Left lobe of liver (tissue), 2 donors: Measurements from ENCODE around the gene GPC3. TPM values are rescaled to one million over a fixed set of nuclear protein-coding genes. Genes with fewer than 3 reads are reported as not detected.

Source experiments
- ATAC-seq: fragments of 200-7000 bp; cut with Tn5 transposase; one replicate; pipeline ENCODE4 v1.9.1; 2020; ENCODE audit warnings: mild to moderate bottlenecking, moderate library complexity
- DNase-seq: peaks from one replicate; pipeline ENCODE4 v3.0.0-alpha.2; 2020; ENCODE audit warnings: low spot score
- total RNA-seq: library from RNA; stranded (reverse); gene quantifications from one replicate; pipeline ENCODE4 v1.2.1, GENCODE V29; 2021
- donor health status: DM: no; HTN: no; CAD: no; lungs with moderate emphysema.
- donor health status: DM: no; HTN: yes; CAD: no.

Gene GPC3
- total RNA-seq, 1 donor from 2014 or later: 1.1 TPM

DNA sequence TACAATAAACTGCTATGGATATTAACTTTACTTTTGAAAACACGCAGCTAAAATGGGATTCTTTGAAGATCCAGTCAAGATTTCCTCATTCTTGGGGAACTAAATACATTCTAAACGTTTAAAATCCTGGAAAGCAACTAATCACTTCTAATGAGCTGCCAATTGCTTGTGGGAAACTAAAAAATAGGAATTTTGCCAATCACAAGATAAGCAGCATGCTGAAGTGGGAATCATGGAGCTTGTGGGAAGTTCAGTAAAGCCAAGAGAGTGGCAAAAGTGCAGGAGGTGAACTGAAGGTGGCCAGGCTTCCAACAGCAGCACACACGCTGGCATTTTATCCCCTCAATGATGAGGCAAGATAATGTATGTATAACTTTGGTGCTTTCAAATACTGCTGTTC, 133.0 kb downstream of the GPC3 start:
- ATAC-seq (no peak), DNase-seq (no peak)

DNA sequence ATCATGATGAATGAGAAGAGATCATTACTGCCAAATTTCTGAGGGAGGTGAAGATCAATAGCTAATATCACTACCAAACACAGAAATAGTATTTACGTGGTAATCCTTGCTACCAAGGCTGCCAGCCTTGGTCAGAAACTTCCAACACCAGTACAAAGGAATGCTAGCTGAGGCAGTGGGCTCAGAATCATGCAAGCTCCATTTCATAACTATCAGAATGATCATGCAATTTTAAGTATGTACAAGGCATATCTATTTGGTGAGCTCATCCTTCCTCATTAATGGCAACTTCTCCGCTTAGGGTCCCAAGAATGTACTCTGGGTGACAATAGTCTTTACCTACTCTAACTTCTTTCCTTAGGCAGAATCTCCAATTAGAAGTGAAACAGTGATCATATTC, 135.0 kb downstream of the GPC3 start:
- ATAC-seq (no peak), DNase-seq (no peak)

DNA sequence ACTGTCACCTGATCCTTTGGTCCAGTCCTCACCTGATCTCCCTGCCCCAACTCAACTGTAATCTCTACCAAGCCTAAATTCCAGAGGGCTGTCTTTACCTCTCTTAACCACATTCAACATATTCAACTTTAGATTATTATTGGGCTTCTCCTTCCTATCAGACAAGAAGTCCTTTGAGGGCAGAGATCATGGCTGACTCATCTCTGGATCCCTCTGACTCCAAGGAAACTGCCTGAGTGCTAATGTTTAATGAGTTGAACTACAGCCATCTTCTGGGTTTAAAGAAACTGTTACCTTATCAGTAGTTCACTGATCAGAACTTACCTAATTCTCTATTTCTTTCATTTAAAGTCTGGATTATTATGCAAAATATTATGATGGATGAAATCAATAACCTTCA, 135.7 kb downstream of the GPC3 start:
- no peak for ATAC-seq
- DNase-seq: no peak

DNA sequence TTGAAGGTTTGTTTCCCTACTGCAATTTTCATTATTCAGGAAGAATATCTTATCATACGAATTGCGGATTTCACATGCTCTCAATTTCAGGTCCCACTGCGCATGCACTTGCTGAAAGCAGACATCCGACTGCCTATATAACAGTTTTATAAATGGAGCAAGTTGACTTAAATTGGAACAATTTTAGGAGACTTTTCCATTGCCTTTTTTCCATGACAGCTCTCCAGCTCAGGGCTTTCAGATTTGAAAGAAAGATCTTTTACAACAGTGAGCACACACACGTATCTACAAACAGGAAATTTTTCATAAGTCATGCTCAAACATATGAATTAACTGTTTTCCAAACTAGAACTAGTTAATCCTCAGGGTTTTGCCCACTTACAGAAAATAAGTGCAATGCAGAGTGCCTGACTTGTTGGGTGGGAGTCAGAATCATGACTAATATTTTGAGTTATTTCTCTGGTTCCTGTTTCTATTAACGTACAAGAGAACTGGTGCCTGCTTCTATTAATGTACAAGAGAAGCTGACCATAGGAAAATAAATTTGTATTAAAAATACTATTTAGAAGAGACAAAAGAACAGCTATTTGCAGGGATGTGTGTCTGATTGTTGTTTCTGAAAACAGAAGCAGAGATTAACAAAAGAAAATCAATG, 137.9 kb downstream of the GPC3 start:
- ATAC-seq: no peak
- no peak for DNase-seq

DNA sequence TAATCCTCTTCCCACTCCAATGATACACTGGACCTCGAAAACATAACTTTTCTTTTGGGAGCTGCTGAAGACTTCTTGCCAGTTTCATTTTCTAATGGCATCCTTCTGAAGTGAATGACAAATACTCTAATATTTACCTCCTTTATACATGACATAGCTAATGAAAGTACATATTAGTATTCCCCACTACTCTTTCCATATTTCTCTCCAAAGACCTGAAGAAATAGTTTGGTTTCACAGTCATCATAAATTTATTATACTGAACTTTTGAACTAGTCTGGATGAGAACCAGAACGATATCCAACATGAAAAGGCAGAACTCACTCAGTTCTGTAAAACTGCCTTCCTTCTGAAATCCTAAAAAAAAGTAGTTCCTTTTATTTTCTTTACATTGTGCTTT, 139.1 kb downstream of the GPC3 start:
- DNase-seq (no peak), ATAC-seq (no peak)

DNA sequence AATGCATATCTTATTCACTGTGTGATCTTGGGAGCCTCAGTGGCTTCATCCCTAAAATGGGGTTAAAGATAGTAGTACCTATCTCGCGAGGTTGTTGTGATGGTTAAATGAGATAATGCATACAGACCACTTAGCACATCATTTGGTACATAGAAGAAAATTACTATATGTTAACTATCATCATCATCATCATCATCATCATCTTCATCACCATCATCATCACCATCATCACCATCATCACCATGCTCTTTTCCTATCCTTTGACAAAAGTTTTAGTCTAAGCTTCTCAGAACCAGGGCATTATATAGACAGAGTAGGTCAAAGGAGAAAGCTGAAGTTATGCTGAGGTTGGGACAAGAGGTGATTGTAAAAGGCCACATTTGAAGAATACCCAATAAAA, 145.0 kb downstream of the GPC3 start:
- no peak for DNase-seq
- no peak for ATAC-seq

DNA sequence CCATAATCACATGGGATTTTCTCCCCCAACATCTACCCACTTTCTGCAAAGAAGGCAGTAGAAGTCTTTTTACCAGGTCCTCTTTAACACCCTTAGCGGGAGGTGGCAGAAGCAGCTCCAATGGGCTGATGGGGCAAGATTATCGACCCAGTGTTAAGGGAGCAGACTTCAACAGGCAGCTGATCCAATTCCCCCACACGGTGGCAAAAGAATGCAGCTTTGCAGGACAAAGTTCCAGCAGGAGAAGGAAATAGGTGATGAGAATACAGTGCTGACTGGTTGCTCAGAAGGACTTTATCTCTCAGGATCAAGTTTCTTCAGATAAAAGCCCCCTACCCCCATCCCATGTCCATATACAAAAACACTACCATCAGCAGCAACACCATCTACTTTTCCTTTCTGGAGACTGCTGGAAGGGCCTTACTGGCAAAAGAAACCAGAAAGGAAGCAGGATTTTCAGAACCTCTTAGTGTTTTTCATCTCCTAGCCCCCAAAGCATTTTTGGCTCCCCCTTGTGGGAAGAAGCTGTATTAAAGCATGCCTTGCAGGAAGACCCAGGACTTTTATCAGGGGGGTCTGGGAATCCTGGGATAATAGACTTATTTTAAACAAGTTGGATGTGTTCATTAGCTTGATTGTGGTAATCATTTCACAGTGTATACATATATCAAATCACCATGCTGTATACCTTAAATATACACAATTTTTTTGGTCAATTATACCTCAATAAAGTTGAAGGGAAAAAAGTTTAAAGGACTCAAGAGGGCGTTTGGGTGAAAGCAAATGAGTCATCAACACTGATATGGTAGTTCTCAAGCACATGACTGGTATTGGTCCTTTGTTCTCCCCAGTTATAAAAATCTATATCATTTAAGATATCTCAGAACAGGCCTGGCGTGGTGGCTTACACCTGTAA, 146.4 kb downstream of the GPC3 start:
- ATAC-seq: no peak
- no peak for DNase-seq

DNA sequence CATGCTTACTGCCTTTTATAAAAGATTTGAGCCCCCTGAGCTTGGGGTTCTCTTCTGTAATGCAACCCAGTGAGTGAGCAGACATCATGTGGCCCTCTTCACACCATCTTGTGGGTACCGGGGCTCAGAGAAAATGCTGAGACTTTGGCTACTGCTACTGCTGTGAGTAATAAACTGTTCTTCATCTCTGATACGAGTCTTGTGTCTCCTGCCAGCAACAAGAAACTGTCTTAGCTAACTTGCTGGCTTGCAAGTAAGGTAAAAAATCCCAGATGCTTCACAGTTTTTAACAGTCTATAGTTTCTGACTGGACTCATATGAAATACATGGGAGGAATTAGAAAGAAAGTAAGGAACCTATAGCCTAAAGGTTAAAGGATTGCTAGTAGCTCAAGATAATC, 148.3 kb downstream of the GPC3 start:
- DNase-seq: no peak

DNA sequence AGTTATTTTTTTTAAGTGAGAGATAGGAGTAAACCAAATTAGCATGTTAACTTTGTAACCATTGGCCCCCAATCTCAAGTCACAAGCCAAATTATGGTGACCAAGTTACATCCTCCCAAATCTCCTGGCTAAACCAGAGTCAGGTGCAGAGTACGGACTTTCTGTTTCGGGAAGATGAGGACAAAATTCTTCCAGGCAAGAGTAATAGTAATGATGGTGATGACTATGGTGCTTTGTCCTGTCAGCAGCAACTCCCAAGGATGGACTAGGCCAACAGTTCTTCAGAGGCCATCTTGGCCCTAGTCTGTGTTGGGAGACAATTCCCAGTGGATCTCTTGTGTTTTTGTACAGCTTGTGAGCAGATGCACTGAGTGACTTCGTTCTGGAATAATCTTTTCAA, 148.8 kb downstream of the GPC3 start:
- DNase-seq: no peak
- no peak for ATAC-seq

More for the DNA sequence above, 148.3 kb downstream of the GPC3 start:
- ATAC-seq: no peak

DNA sequence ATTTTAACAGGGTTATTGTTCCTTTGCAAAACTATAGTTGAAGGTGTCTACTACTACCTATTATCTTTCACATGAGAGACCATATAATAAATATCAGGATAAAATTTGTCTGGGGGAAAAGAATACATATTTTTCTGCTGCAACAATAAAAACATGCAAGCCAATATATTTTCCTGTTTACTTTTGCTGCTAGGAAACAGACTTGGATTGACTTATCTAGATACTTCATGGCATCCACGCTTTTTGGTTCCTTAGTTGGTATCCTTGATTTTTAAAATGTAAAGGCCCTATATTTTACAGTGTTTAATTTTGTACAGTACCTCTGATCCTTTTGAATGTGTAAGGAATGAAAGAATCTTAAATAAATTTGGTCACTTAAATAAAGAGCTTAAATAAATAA, 150.6 kb downstream of the GPC3 start:
- DNase-seq: no peak
- no peak for ATAC-seq

DNA sequence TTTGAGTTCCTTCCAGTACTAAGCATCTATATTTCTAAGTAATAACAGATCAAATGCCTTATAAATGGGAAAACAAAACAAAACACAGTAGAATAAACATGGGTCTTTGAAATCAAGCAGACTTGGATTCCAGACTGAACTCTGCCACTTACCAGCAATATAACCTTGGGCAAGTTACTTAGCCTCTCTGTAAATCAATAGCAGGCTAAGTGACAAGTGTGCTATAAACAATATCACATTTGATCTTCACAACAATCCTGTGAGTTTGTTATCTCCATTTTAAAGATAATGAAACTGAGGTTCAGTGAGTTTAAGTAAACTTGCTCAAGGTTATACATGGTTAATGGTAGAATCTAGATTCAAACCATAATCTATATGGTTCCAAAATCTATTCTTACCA, 165.8 kb downstream of the GPC3 start:
- no peak for ATAC-seq
- no peak for DNase-seq

DNA sequence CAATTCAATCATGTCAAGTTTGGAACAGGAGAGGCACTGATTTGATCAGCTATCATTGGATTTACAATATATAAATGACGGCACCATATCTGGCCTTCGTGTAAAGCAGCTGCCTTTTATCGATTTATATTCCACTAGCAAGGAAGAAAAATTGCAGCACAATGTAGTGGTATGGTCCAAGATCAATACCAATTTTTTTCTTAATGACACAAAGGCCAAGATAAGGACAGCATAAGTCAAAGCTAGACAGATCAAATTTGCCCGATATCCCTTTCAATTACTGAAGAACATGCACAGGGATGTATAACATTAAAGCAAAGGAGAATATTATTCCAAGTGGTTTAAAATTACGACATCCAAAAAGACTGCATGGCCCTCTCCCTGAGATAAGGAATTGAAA, 167.4 kb downstream of the GPC3 start:
- ATAC-seq (no peak), DNase-seq (no peak)

DNA sequence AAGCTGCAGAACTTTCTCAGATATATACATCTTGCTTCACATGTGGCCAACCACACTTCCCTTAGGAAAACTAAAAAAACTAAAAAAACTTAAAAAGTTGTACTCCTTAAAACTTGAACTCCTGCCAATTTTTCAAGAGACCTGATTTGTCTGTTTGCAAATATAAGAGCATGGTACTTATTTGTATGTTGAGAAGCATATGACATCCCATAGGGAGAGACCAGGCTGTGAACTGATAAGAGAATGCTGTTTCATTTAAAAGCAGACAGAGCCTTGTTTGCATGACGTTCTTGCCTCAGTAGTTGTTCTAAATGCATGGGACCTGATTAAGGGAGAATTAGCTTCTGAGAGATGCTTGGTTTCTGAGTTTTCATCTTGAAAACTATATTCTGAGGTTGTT, 169.9 kb downstream of the GPC3 start:
- DNase-seq (no peak), ATAC-seq (no peak)

DNA sequence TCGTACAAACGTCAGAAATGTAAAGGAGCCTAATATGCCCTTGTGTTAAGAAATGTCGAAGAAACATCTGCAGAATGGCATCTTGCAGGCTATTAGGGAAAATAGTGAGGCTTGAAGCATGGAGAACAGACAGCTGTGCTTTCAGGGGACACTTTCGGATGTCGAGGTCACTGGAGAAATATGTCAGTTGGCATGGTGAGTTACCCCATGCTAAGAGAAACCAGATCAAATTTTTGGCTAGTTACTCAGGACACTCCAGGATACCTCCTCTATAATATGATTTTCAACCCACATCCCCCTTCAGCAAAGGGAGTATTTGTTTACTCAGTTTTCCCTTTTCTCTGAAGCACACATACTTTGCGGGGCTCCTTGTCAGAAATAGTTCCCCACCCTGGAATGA, 171.4 kb downstream of the GPC3 start:
- no peak for ATAC-seq
- no peak for DNase-seq

DNA sequence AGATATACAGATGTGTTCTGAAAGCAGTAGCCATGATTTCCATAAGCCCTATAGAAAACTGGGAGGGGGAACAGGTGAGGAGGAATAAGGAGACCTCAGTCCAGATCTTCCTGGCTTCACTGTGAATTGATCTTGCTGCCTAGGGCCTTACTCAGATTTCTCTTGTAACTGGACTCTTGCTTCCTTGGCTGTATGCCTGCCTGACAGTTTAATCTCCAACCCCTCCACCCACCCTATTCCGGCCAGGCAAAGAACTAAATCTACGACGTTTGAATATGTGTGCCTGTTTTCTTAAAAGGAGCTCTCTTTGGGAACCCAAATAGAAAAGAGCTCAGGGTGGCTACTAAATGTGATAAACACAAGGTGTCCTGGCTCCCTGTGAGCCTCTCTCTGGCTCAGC, 173.0 kb downstream of the GPC3 start:
- ATAC-seq: peak; percentile 38
- no peak for DNase-seq

DNA sequence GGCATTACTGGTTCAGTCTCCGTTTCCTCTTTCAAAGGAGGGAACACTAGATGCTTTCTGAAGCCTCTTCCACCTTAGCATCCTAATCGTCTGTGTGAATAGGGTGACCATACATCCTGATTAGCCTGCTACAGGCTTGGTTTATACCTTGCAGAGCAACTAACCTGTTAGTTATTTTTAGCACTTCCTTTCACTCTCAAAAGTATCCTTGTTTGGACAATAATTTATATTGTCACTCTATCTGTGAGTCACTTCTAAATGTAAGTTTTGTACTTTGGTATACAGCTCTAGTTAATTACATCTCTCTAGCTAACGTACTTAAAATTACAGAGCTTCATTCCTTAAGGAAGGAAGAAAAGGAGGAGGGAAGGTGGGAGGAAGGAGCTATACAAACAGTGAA, 174.5 kb downstream of the GPC3 start:
- no peak for DNase-seq
- ATAC-seq: no peak

DNA sequence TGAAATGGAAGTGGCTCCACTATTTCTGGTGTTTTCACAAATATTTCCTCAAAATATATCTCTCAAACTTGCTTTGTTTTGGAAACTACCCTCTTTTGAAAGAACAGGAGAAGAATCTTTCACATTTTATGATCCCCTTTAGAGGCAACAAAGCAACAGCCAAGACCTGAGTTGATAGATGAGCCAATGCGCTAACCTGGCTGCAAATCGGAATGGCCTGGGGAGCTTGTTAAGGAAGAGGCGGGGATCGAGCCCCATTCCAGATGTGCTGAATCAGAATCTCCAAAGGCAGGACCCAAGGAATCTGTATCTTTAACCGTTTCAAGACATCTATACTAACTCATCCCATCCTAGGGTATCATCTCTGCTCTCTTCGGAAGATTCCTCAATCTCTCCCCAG, 181.3 kb downstream of the GPC3 start:
- no peak for ATAC-seq
- no peak for DNase-seq

DNA sequence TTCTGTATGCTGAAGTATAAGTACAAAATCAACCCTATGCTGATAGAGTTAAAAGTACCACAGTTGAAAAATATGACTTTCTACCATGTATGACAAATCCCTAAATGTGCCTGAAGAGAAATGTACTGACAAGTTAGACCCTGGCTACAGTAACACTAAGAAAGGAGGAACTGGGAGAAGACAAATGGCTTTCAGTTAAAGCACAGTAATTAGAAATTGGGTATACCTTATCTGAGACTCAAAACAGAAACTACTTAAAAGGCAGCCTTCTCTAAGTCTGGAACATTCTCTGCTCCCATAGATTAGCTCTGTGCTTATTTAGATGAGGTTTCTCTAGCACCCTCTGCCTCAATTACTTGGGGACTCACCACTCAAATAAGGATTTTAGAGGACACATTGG, 189.1 kb downstream of the GPC3 start:
- ATAC-seq (no peak), DNase-seq (no peak)

DNA sequence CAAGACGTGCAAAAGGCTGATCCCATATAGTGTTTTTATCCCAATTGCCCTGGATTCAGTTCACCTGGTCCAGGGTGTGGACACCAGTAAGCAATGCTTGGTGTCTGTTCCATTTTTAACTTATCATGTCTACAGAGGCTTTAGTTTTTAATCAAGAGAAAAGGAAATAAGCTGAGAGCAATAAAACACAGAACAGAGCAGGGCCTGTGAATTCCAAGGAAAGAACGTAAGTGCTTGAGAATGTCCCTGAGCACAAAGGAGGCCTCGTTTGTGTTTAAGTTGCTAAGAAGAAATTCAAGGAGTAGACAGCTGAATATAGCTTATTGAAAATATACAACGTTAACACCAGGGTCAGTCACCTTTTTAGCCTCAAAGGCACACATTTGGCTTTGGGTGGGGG, 191.3 kb downstream of the GPC3 start:
- no peak for DNase-seq
- ATAC-seq: no peak

DNA sequence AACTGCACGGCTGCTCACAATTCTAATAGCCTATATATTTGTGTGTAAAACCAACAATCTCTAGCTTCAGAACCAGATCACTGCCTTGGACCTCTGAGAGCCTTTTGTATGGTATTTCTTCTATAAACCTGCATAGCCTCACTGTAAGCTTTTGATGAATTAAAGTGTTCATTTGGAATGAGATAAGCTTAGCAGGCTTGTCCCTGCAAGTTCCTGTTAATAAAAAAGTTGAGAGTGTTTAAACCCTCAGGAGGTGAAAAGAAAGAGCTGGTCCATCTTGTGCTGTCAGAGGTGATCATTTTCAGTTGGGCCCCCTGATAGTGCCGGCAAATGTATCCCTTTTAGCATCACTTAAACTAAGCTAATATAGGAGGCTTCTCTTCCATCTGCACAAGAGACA, 191.8 kb downstream of the GPC3 start:
- no peak for DNase-seq
- ATAC-seq: no peak

DNA sequence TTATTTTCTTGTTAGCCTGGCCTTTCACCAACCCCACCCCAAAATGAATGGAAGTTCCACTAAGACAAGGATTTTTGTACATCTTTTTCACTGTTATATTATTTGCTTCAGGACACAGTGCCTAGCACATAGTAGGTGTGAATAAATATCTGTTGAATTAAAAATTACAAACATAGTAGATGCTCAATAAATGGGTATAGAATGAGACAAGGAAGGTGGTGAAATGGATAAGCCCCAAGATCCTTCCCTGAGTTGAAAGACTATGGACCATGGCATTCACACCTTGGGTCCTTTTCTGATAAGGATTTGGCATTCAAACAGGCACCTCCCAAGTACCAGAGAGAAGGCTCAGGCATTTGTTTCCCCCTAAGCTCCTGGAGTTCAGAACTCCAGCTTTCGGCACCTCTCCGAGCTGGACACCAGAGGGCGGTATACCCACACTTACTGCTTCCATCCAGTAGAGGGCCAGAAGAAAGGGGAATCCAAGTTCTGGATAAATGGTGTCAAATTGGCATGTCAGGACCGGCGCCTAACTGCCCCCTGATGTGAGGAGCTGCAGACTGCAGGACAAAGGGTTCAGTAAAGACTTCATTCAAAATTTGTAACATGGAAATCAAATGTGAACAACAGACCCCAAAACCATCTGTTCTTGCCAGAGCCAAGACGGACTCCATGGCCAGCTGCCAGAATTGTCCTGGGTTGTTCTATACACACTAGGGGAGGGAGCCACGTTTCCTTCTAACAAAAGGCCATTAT, 193.0 kb downstream of the GPC3 start:
- DNase-seq: peak; percentile 54
- ATAC-seq: peak; percentile 97

DNA sequence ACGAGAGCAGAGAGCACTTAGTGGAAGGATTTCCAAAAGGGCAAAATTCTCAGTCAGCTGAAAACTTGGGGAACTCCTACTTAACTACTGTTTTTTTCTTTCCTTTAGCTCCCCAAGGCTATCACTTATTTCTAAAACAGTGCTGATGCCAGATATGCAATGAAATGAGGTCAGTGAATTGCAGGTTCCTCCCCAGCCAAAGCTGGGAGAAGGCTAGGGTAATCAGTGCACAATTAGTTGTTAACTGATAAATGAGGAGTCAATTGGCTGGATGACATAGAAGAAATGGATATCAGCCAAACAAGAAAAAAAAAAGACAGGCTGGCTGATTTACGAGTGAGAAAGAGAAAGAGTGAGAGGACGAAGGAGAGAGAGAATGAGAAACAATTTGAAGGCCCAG, 195.6 kb downstream of the GPC3 start:
- DNase-seq (no peak), ATAC-seq (no peak)
